ENCODE measurements around the gene PRSS22.

PRSS22 gene

GRCh38 chr16:2818272-2818876 lies 39.6 kb downstream of the PRSS22 start:
- H3K4me3 ChIP-seq (ENCODE audit: low read depth, low read length), result no peak overlapping the region
- TF ChIP-seq CTCF (IDR thresholded peaks at IDR 0.05; ENCODE audit: control insufficient read depth, extremely low read depth, insufficient read depth), result no peak
- DNase-seq (ENCODE audit: low read depth), result no peak

GRCh38 chr16:2817340-2818271 lies 40.4 kb downstream of the PRSS22 start:
- DNase-seq (ENCODE audit: low read depth), result no peak
- no peak for TF ChIP-seq CTCF (IDR thresholded peaks at IDR 0.05; ENCODE audit: control insufficient read depth, extremely low read depth, insufficient read depth)
- no peak overlapping the region for H3K4me3 ChIP-seq (ENCODE audit: low read depth, low read length)

- no peak for TF ChIP-seq CTCF (IDR thresholded peaks at IDR 0.05; ENCODE audit: control insufficient read depth, extremely low read depth, insufficient read depth)
- no peak within 1 kb of the TSS for H3K4me3 ChIP-seq (ENCODE audit: low read depth, low read length)
- DNase-seq (ENCODE audit: low read depth), result no peak
These were observed 41.1 kb downstream of the PRSS22 start, which contains the start of gene PRSS21 for GRCh38 chr16:2816751-2817339. TSS of gene PRSS21 (plus strand) at chr16:2817237. CDS start at chr16:2817269, 32 bp downstream.

GRCh38 chr16:2815299-2815771 lies 42.6 kb downstream of the PRSS22 start:
- TF ChIP-seq CTCF (IDR thresholded peaks at IDR 0.05; ENCODE audit: control insufficient read depth, extremely low read depth, insufficient read depth), result no peak
- no peak for DNase-seq (ENCODE audit: low read depth)
- no peak overlapping the region for H3K4me3 ChIP-seq (ENCODE audit: low read depth, low read length)

- TF ChIP-seq CTCF (IDR thresholded peaks at IDR 0.05; ENCODE audit: control insufficient read depth, extremely low read depth, insufficient read depth), result no peak
- no peak overlapping the region for H3K4me3 ChIP-seq (ENCODE audit: low read depth, low read length)
- no peak for DNase-seq (ENCODE audit: low read depth)
These were observed 43.2 kb downstream of the PRSS22 start for GRCh38 chr16:2814551-2815298.

- no peak for TF ChIP-seq CTCF (IDR thresholded peaks at IDR 0.05; ENCODE audit: control insufficient read depth, extremely low read depth, insufficient read depth)
- H3K4me3 ChIP-seq (ENCODE audit: low read depth, low read length), result no peak overlapping the region
- no peak for DNase-seq (ENCODE audit: low read depth)
These were observed 44.2 kb downstream of the PRSS22 start for GRCh38 chr16:2813771-2814221.
